ENCODE results near the gene JMJD7.

JMJD7 gene

DNA sequence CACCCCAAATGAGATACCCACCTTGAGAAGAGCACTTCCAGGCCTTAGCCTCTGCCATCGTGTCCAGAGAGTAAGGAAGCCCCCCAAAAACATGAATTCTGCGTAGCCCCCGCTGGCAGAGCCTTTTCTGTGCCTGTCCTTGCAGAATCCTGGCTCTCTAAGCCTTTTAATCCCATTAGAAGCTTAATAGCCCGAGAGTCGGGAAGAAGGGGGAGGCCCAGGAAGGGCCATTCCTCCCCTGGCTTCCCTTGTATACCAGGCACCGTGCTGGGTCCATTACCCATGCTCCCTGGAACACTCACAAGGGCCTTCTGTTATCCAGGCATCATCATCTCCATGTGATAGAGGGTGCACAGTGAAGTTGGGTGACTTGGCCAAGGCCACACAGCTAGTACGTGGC, 58.8 kb downstream of the JMJD7 start:
- DNase-seq, result no peak

DNA sequence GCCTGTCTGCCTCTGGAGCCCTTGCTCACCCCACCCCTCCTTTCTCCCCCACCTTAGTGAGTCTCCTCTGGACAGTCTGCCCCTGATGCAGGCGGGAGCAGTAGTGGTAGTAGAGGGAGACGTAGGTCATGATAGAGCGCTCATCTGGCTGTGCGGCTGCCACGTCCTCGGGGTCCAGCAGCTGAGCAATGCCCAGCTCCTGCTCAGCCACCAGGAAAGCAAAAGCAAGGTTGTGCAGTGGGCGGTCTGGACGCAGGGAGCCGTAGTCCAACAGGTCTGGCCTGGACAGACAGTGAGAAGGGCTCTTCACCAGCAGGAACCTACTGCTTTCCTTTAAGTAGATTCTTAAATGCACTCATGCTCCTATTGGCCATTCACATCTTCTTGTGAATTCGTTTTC, 59.3 kb downstream of the JMJD7 start:
- no peak for DNase-seq
